GM18508 (cell line): ENCODE data around the gene BMERB1.
"Not testable (repeated sequence)": the region's sequence is repeated elsewhere in the genome, so short reads cannot be mapped to it uniquely, and the experiment has no call there.

Source experiments
- ATAC-seq: cut with Tn5 transposase; IDR thresholded peaks from one replicate; pipeline ENCODE4 v1.9.1; 2021; ENCODE audit warnings: moderate number of reproducible peaks; ENCODE audit not compliant: insufficient read depth, unreplicated experiment

Gene BMERB1

DNA sequence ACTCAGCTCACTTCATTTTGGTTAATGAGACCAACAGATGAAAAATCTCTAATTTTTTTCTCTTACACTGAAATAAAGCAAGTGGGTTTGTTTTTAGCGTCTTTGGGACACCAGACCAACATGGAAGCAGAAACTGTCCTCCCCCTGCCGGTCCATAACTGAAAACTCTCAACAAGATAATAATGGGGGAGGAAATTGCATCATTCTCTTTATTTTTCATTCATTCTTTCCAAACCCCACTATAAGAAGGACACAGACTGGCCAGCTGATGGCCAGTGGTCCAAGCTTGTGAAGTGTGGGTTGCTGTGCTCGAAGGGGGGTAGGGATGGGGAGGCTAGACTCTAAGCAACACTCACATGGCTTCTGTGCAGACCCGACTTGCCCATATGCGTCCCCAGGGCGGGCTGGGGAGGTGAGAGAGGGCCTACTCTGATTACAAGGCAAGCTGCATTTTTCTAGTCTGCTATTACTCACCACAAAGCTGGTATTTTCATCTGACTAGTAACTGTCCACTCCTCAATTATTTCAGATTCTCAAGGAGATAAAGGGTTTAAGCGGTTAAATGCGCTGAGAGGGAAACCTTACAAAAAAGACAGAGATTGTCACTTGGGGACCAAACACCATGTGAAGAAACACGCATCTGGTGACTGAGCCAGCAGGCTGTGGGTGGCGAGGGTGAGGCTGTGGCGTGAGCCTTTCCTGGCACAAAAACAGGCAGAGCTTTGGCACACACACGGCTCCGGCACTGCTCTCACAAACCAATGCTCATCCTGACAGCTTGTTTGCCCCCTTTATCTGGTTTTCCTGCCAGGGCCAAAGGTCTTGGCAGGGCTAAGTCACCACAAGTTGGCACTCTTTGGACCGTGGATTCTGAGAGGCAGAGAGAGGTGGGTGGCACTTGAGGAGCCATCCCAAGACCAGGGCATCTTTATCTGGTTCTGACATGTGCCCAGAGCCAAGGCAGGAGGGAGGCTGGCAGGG is 170.4 kb downstream of the BMERB1 start:
- no peak for ATAC-seq

DNA sequence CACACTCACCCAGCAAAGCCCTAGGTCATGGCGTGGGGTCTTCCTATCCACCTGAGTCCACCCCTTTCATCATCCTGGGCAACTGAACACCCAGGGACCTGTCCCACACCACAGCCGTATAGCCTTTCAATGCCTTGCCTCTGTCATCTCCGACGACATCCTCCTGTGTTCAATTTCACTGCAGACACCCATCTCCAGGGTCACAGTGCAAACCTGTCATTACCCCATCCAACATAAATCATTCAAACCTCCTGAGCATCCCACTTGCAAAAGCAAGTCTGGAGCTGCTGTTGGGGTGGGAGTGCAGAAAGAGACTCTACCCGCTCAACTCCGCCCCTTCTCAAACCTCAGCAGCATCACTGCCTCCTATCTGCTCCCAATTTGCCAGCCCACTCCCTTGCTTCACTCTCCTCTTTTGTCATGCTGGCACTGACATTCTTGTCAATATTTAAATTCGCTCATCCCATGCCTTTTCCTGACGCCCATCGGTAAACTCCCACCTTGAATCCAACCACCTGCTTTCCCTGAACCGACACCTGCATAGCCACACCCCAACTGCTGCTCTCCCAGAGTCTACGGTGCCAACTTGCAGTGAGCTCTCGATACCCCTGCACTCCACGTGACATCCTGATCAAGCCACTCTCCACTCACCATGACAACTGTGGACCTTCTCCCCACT is 171.6 kb downstream of the BMERB1 start:
- ATAC-seq = no peak

DNA sequence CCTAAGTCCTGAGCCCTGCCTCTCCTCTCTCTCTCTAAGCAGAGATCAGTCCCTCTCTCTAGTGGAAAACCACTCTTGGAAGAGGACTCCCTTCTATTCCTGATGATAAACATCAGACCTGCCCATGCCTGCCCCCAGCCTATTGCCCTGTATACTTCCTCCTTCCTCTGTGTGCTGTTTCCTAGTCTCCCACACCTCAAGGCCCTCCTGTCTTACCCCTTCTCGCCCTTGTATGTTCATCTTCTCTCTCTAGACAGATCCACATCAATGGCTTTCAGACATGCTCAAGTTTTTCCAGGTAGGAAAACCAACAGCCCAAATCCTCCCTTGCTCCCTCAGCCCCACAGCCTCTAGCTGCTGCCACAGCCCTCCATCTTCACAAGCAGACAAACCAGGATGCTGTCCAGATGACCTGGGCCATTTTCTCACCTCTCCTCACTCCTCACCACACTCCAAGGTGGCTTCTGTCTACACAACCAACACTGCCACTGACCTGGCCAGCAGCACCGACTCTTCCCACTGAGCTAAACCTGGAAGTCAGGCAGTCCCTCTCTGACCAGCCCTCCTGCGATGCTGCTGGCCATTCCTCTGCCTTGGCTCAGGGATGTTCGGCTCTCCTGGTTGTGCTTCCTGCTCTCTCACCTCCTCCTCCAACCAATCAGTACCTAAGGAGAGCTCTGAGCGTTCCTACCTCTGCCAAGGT is 172.3 kb downstream of the BMERB1 start:
- no peak for ATAC-seq

DNA sequence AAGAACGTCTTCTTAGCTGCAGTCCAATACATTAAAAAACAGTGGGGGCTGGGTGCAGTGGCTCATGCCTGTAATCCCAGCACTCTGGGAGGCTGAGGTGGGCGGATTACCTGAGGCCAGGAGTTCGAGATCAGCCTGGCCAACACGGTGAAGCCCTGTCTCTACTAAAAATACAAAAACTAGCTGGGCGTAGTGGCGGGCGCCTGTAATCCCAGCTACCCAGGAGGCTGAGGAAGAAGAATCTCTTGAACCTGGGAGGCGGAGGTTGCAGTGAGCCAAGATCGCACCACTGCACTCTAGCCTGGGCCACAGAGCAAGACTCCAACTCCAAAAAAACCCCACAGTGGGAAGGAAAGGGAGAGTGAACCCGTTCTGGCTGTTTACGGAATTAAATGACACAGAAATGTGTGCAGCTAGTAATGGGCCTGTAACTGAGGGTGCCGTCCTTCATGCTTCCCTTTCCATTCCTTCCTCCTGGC is 172.9 kb downstream of the BMERB1 start:
- ATAC-seq = not testable (repeated sequence)

DNA sequence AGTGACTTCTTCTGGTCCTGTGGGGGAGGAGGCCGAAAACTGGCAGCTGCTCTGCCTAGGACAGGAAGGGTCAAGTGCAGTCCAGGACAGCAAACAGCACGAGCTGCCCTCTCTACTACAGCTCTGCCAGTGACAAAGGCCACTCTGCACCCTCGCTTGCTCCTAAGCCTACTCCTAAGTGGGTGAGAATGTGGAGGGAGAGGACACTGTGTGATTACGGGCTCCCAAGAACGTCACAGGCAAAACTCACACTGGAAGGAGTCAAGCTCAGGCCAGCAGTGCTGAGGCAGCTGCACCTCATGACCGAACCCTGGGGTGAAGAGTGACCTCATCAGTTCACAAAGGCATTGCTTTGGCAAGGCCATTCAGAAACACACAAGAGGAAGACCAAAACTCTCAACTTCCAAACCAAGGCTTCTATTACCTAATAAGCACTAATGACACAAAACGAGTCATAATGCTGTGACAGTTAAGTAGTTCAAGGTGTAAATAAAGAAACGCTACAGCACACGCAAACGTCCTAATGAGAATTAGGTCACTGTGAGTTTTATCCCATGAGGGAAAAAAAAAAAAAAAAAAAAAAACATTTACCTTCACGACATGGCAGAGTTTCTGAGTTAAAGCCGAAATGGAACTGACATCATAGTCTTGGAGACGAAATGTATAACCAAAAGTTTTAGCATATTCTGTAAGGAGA is 173.5 kb downstream of the BMERB1 start:
- no peak for ATAC-seq

DNA sequence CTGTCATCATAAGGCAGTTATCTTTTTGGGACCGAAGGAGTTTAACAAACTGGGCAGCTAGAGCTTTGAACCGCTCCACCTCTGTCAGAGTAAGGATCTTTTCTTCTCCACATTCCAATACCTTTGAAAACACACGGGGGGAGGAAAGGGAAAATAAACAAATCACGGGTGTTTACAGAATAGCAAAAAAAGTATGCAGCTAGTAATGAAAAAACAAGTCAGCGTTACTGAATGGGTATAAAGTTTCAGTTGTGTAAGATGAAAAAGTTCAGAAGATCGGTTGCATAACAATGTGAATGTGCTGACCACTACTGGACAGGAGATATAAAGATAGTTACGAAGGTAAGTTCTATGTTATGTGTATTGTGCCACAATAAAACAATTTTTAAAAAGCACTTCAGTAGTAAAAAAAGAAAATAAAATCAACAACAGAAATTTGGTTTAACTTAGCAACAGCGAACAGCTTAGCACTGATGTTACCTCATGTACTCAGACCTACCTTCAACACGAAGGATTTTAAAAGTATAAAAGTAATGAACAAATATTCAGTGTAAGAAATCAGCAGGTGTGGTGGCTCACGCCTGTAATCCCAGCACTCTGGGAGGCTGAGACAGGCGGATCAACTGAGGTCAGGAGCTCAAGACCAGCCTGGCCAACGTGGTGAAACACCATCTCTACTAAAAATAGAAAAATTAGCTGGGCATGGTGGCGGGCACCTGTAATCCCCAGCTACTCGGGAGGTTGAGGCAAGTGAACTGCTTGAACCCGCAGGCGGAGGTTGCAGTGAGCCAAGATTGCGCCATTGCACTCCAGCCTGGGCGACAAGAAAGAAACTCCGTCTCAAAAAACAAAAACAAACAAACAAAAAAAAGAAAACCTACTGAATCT is 174.3 kb downstream of the BMERB1 start:
- ATAC-seq = no peak

DNA sequence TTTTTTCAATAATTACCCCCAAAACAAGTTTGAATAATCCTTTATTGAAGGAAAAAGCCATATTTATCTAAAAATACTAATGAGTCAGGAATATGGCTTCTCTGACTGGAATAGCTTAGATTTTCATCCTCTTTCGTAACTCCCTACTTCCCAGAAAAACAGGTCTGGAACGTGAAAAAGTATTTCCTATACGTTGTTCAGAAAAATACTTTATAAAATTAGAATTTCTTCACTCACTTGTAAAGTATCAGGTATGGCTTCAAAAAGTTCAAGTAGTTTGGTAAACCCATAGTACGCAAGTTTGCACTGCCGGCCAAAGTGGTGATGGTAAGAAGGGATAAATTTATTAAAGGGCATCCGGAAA is 174.9 kb downstream of the BMERB1 start:
- no peak for ATAC-seq

DNA sequence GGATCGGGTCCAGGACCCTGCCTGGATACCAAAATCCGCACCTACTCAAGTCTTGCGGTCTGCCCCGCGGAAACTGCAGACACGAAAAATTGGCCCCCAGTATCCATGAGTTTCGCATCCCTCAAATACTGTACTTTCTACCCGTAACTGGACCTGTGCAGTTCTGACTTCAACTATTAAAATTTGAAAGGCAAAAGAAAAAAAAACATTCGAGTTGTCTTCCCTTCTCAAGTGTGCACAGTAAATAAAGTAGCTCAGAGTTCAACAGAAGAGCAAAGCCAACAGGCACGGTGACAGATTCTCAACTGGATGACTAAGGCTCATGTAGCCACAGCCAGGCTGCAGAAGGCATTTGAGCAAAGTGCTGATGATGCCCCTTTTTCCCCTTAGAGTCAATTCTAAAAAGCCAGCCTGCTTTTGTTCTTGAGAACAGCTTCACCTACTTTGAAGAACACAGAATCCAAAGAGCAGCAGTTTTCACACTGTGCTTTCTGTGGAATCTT is 176.0 kb downstream of the BMERB1 start:
- no peak for ATAC-seq

DNA sequence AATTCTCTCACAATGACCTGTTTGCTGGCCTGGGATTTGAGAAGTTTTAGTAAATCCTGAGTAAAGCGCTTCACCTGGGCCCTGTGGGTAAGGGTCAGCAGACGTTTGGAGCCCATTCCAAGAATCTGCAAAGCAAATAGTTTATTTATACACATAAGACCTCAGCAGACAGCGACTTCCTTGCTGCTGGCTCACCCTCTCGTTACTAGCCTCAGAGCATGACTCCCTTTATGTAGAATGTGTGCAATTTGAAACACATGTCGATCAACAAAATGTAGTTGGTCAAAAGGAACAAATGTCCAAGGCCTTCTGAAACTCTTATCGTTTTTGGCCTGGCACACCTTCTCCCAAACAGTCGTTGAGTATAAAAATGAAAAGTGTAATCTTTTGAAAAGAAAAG is 177.2 kb downstream of the BMERB1 start:
- ATAC-seq = no peak

DNA sequence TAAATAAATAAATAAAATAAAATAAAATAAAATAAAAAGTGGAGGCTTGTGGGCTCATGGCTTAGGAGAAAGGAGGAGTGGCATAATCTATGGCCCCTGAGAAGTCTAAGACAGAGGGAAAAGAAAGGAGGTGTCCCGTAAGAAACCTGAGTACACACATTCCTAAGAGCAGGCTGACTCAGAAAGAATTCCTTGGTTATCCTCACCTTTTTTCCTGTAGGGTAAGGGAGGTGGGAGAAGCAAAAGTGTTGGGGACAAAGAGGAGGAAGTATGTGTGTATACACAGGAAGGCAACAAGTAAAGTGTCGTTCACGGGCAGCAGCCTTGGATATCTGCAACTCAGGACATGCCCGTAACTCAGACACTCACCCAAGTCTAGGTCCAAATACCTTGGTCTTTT is 179.3 kb downstream of the BMERB1 start:
- ATAC-seq = no peak

DNA sequence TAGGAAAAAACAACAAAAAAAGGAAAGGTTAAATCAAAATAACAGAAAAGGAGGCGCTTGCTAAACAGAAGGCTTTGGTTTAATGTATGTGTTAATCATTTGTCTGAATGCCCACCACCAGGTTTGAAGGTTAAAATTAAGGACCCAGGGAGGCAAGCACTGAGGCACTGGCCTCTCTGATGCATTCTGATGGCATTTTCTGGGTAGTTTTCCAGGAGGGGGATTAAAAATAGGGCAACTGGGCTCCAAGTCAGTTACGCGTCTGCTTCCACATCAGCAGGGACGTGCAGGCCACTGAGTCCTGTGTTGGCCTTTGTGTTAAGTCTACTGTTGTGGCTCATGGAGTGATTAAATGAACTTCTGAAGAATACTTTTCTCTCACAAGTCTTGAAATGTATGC is 181.6 kb downstream of the BMERB1 start:
- no peak for ATAC-seq

DNA sequence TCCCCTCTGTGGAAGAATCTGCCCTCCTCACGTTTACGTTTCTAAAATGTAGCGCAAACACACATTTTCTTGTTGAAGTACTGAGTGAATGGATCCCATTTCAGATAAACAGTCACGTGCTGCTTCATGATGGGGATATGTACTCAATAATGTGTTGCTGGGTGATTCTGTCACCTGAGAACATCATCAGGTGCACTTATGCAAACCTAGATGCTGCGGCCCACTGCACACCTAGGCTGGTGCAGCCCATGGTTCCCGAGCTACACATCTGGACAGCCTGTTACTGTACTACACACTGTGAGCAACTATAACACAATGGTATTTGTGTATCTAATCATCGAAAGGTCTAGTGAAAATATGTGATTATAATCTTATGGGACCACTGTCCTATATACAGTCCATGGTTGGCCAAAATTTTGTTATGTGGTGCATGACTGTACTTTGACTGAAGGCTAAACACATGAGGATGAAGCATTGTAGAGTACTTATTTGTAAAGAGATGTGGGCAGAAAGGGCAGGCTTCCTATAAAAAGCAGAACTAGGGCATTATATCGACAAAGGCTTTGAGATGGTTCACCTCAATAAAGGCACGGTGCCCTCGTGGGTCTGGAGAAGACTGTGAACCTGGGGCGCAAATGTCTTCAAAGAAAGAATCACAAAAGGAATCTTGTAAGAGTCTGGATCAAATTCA is 182.2 kb downstream of the BMERB1 start:
- no peak for ATAC-seq

DNA sequence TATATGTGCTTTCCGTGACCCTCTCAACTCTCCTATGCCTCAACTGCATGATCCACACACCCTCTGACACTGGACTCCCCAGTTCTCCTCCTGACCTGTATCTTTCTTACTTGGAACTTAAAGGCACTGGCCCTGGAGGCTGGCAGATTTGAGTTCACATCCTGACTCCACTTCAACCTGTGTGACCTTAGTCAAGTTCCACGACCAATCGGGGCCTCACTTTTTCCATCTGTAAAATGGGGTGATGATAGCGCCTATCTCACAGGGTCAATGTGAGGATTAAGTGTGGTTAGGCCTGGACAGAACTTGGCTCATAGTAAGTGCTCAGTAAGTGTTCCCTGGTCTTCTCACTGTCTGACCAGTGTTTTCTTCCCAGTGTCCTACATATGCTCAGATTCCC is 183.5 kb downstream of the BMERB1 start:
- ATAC-seq = no peak

DNA sequence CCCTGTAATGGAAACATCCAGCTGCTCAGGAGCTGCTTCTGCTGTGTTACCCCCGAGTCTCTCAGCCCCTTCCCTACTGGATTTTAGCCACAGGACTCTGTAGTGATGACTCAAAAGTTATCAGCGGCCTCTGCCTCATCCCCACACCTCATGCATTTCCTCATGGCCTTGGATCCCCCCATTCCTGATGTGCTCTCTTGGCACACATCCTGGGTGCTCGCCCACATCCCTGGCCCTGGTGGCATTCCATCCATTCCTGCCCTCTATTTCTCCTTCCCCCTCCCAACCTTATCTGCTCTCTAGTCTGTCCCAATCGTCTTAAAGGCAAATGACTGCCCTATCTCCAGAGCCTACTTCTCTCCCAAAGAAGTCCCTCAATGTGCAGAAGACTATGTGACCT is 184.0 kb downstream of the BMERB1 start:
- no peak for ATAC-seq

DNA sequence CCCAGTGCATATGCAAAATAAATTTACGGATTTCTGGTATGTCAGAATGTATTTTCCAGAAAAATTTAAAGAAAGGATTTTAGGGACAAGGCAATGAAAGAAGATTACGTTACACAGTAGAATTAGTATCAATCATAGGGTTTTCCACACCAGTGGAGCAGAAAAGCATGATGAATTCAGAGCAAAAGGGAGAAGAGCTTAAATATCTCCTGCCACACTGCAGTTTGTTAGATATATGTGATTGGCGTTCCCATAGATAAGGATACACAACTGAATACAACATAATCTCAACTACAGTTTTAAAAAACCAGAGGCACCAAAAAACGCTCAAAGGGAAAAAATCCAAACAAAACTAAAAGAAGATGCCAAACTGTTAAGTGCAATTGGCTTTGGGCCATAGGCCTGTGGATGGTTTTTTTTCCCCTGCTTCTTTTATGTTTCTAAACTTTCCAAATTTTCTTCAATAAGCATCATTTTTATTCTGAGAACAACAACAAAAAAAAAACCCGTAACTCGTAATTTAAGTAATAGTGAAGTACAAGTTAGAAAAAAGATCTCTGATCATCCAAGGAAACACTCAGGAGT is 186.3 kb downstream of the BMERB1 start:
- ATAC-seq = no peak

DNA sequence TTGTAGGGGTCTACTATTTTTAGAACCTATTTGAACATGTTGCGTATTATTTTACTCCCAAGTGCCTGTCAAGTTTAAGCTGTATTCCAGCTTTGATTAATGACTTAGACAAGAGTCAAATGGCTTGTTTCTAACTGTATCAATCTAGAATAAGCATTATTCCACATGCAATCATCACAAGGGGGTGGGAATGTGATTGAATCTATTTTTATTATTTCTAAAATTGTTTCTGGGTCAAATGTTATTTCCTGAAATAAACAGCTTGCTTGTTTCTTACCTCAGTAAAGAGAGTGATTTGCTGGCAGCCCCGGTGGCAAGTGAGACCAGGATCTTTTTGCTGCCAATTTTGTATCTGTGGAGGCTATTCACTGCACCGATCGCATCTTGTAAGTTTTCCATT is 187.1 kb downstream of the BMERB1 start:
- no peak for ATAC-seq

DNA sequence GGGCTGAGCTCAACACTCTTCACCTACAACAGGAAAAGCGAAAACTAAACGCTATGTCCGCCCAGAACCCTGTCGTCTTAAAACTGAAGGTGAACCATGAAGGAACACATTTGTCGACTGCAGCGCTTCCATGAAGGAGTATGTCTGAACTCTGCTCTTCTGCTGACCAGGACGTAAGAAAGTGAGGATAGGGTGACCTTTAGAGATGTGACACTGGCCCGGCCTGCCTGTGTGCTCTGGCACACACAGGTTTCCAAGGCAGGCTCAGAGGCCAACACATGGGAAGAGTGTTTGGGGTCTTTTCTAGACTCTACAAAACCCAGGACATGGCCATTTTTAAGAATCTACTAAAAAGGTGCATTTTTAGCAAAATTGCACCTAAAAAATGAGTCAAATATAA is 187.5 kb downstream of the BMERB1 start:
- no peak for ATAC-seq

DNA sequence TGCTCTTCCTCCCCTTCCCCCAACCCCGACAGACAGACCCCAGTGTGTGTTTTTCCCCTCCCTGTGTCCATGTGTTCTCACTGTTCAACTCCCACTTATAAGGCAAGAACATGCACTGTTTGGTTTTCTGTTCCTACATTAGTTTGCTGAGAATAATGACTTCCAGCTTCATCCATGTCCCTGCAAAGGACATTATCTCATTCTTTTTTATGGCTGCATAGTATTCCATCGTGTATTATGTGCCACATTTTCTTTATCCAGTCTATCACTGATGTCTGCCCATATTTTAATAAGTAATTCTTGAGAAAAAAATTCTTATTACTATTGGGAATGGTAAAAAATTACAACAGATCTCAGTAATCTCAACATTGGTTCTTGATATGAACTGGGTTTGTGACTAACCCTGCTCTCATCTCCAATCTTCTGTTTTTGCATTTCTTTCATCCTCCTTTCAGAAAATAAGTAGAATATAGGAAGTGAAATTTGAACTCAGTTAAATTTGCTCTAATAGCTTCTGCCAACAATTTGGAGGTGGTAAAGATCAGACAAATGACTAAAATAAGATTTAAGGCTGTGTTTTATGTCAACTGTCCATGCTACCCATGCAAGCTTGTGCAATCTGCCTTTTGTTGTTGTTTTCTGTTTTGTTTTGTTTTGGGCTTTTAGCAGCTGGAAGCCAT is 197.5 kb downstream of the BMERB1 start:
- ATAC-seq = no peak
